CD4-positive, CD25-positive, alpha-beta regulatory T cell (primary cell): Measurements from ENCODE around the gene GIPR. TPM values are rescaled to one million over a fixed set of nuclear protein-coding genes. Genes with fewer than 3 reads are reported as not detected.

Experiments
- ATAC-seq, 2 donors: fragments of 150-1000 bp; cut with Tn5 transposase; one replicate each; pipeline ENCODE4 v1.10.0; 2021; ENCODE audit warnings: low read depth in 2 of 2, moderate number of reproducible peaks in 2 of 2, moderate library complexity in 1 of 2
- DNase-seq, 3 donors: peaks; one replicate each; pipeline versions ENCODE4 v3.0.0 to v3.0.0-alpha.2; 2012 to 2022; ENCODE audit warnings: mixed read lengths in 1 of 3
- H3K27ac ChIP-seq: one replicate; pipeline ENCODE4 v1.7.0; 2013; ENCODE audit warnings: mild to moderate bottlenecking, low read length; ENCODE audit not compliant: insufficient read depth, poor library complexity, severe bottlenecking
- H3K27me3 ChIP-seq: one replicate; pipeline ENCODE4 v1.7.0; 2013; ENCODE audit warnings: low read length; ENCODE audit not compliant: control insufficient read depth, insufficient read depth
- H3K36me3 ChIP-seq: one replicate; pipeline ENCODE4 v1.7.0; 2013; ENCODE audit warnings: mild to moderate bottlenecking, low read length, moderate library complexity; ENCODE audit not compliant: control insufficient read depth, insufficient read depth
- H3K4me1 ChIP-seq: 2 replicates; pipeline ENCODE4 v1.7.0; 2013; ENCODE audit warnings: mild to moderate bottlenecking, low read length; ENCODE audit not compliant: insufficient read depth, control insufficient read depth, poor library complexity, severe bottlenecking
- H3K4me3 ChIP-seq: one replicate; pipeline ENCODE4 v1.7.0; 2013; ENCODE audit warnings: low read depth, mild to moderate bottlenecking, low read length, moderate library complexity
- H3K9me3 ChIP-seq, 2 experiments: 1 replicate in 1 of 2; 2 replicates in 1 of 2; pipeline ENCODE4 v1.7.0; 2013; ENCODE audit warnings: low read length in 2 of 2, mild to moderate bottlenecking in 1 of 2, moderate library complexity in 1 of 2; ENCODE audit not compliant: control insufficient read depth in 2 of 2
- H3K27ac Mint-ChIP-seq, 3 donors: one replicate each; pipeline ENCODE4 v1.8.0; 2020 to 2022; ENCODE audit warnings: mild to moderate bottlenecking in 3 of 3, mixed read lengths in 3 of 3, moderate library complexity in 2 of 3
- H3K27me3 Mint-ChIP-seq: one replicate; pipeline ENCODE4 v1.8.0; 2022; ENCODE audit warnings: mild to moderate bottlenecking, mixed read lengths
- H3K36me3 Mint-ChIP-seq: one replicate; pipeline ENCODE4 v1.8.0; 2020; ENCODE audit warnings: mixed read lengths
- H3K4me1 Mint-ChIP-seq, 4 donors: one replicate each; pipeline ENCODE4 v1.8.0; 2020 to 2022; ENCODE audit warnings: mixed read lengths in 4 of 4, mild to moderate bottlenecking in 1 of 4
- H3K4me3 Mint-ChIP-seq, 4 donors: one replicate each; pipeline ENCODE4 v1.8.0; 2020 to 2022; ENCODE audit warnings: mild to moderate bottlenecking in 4 of 4, mixed read lengths in 4 of 4, moderate library complexity in 3 of 4
- H3K9me3 Mint-ChIP-seq, 7 donors: one replicate each; pipeline ENCODE4 v1.8.0; 2020 to 2022; ENCODE audit warnings: mixed read lengths in 7 of 7, mild to moderate bottlenecking in 3 of 7, moderate library complexity in 2 of 7
- polyA plus RNA-seq, 4 donors: library from polyadenylated mRNA; unstranded; fragments of 300-500 nt; fragmentation: Illumina TruSeq; gene quantifications; one replicate each; pipeline ENCODE4 v1.2.3, GENCODE V29; 2021
- total RNA-seq: library from RNA; stranded (reverse); gene quantifications from one replicate; pipeline ENCODE4 v1.2.3, GENCODE V29; 2022

GIPR gene
- total and polyA plus RNA-seq, 5 donors from 2014 or later: 0.15 to 9.3 (median 0.18) TPM; not detected in 1

GRCh38 chr19:45705115-45705514 lies 37.1 kb downstream of the GIPR start:
- peaks cover 4% of the 10 kb centered on the region for H3K36me3 ChIP-seq
- H3K4me3 ChIP-seq: no peak overlapping the region
- Mint-ChIP-seq H3K4me3 (no peak overlapping the region), H3K9me3 (no peaks in the 10 kb centered on the region), H3K27me3 (no peaks in the 10 kb centered on the region), H3K36me3 (peaks cover 8% of the 10 kb centered on the region), H3K27ac (no peak overlapping the region), H3K4me1 (peaks cover 0 to 5% (median 3%) of the 10 kb centered on the region in 4 donors)
- H3K9me3 ChIP-seq: no peaks in the 10 kb centered on the region
- ATAC-seq (no peak), DNase-seq (no peak)
- H3K27me3 ChIP-seq: no peaks in the 10 kb centered on the region
- no peaks in the 10 kb centered on the region for H3K4me1 ChIP-seq
- H3K27ac ChIP-seq: no peak overlapping the region

GRCh38 chr19:45705710-45706415 lies 37.8 kb downstream of the GIPR start:
- H3K27ac ChIP-seq: no peak overlapping the region
- H3K4me1 ChIP-seq: no peaks in the 10 kb centered on the region
- DNase-seq (no peak), ATAC-seq (no peak)
- H3K9me3 ChIP-seq: no peaks in the 10 kb centered on the region
- H3K27me3 ChIP-seq: no peaks in the 10 kb centered on the region
- H3K4me1 Mint-ChIP-seq: peaks cover 0 to 10% (median 7%) of the 10 kb centered on the region in 4 donors
- peaks cover under 1% of the 10 kb centered on the region for H3K27me3 Mint-ChIP-seq
- peaks cover 14% of the 10 kb centered on the region for H3K36me3 Mint-ChIP-seq
- no peak overlapping the region for H3K4me3 Mint-ChIP-seq
- no peak overlapping the region for H3K4me3 ChIP-seq
- peaks cover 4% of the 10 kb centered on the region for H3K36me3 ChIP-seq
- H3K27ac Mint-ChIP-seq: no peak overlapping the region
- H3K9me3 Mint-ChIP-seq: no peaks in the 10 kb centered on the region

- H3K4me1 Mint-ChIP-seq: peaks cover 5 to 30% (median 18%) of the 10 kb centered on the region in 4 donors
Observed at GRCh38 chr19:45710356-45711130, 42.5 kb downstream of the GIPR start.

GRCh38 chr19:45711851-45712698 lies 44.1 kb downstream of the GIPR start:
- Histone ChIP-seq H3K9me3 (no peaks in the 10 kb centered on the region), H3K27ac (no peak overlapping the region), H3K36me3 (peaks cover 4% of the 10 kb centered on the region), H3K27me3 (no peaks in the 10 kb centered on the region), H3K4me1 (peaks cover 9% of the 10 kb centered on the region), H3K4me3 (no peak overlapping the region)
- H3K27ac Mint-ChIP-seq: no peak overlapping the region
- ATAC-seq (no peak), DNase-seq (no peak)
- no peaks in the 10 kb centered on the region for H3K9me3 Mint-ChIP-seq
- peaks cover 5% of the 10 kb centered on the region for H3K27me3 Mint-ChIP-seq
- peaks cover 9% of the 10 kb centered on the region for H3K36me3 Mint-ChIP-seq
- no peak overlapping the region for H3K4me3 Mint-ChIP-seq
- peaks cover 14 to 45% (median 29%) of the 10 kb centered on the region in 4 donors for H3K4me1 Mint-ChIP-seq

More at GRCh38 chr19:45710356-45711130, 42.5 kb downstream of the GIPR start:
- Mint-ChIP-seq H3K27ac (peak overlapping the region in 1 of 3 donors; percentile 23), H3K4me3 (peak overlapping the region in 2 of 4 donors; percentile 63), H3K27me3 (peaks cover 5% of the 10 kb centered on the region), H3K36me3 (peaks cover 9% of the 10 kb centered on the region), H3K9me3 (no peaks in the 10 kb centered on the region)
- Histone ChIP-seq H3K36me3 (peaks cover 4% of the 10 kb centered on the region), H3K4me3 (no peak overlapping the region), H3K4me1 (no peaks in the 10 kb centered on the region), H3K27me3 (no peaks in the 10 kb centered on the region), H3K27ac (no peak overlapping the region), H3K9me3 (no peaks in the 10 kb centered on the region)
- ATAC-seq: no peak
- DNase-seq: no peak

- no peak for ATAC-seq
- H3K4me1 Mint-ChIP-seq: peaks cover 14 to 51% (median 32%) of the 10 kb centered on the region in 4 donors
- H3K27me3 Mint-ChIP-seq: peaks cover 5% of the 10 kb centered on the region
- H3K36me3 Mint-ChIP-seq: peaks cover 9% of the 10 kb centered on the region
- Histone ChIP-seq H3K27ac (no peak overlapping the region), H3K4me3 (no peak overlapping the region), H3K36me3 (peaks cover 4% of the 10 kb centered on the region), H3K9me3 (no peaks in the 10 kb centered on the region), H3K27me3 (no peaks in the 10 kb centered on the region), H3K4me1 (peaks cover 12% of the 10 kb centered on the region)
- no peak for DNase-seq
- no peak overlapping the region for H3K4me3 Mint-ChIP-seq
- no peaks in the 10 kb centered on the region for H3K9me3 Mint-ChIP-seq
- H3K27ac Mint-ChIP-seq: no peak overlapping the region
Observed at GRCh38 chr19:45712699-45713067, 44.7 kb downstream of the GIPR start.

GRCh38 chr19:45713141-45713540 lies 45.1 kb downstream of the GIPR start:
- Mint-ChIP-seq H3K36me3 (peaks cover 9% of the 10 kb centered on the region), H3K4me1 (peaks cover 14 to 56% (median 34%) of the 10 kb centered on the region in 4 donors), H3K9me3 (no peaks in the 10 kb centered on the region), H3K27me3 (peaks cover 5% of the 10 kb centered on the region), H3K27ac (peak overlapping the region in 1 of 3 donors; percentile 20), H3K4me3 (no peak overlapping the region)
- Histone ChIP-seq H3K36me3 (peaks cover 4% of the 10 kb centered on the region), H3K27me3 (no peaks in the 10 kb centered on the region), H3K4me1 (peaks cover 17% of the 10 kb centered on the region), H3K27ac (no peak overlapping the region), H3K9me3 (no peaks in the 10 kb centered on the region), H3K4me3 (no peak overlapping the region)
- DNase-seq (no peak), ATAC-seq (no peak)

GRCh38 chr19:45715139-45715538 lies 47.1 kb downstream of the GIPR start:
- no peak overlapping the region for H3K27ac ChIP-seq
- no peaks in the 10 kb centered on the region for H3K27me3 ChIP-seq
- DNase-seq: no peak
- Mint-ChIP-seq H3K4me3 (peak overlapping the region; percentile 91 to 99 (median 94)), H3K27ac (peak overlapping the region in 1 of 3 donors; percentile 28), H3K27me3 (peaks cover 5% of the 10 kb centered on the region), H3K36me3 (peaks cover 17% of the 10 kb centered on the region), H3K4me1 (peaks cover 14 to 65% (median 37%) of the 10 kb centered on the region in 4 donors), H3K9me3 (no peaks in the 10 kb centered on the region)
- H3K4me3 ChIP-seq: no peak overlapping the region
- no peaks in the 10 kb centered on the region for H3K9me3 ChIP-seq
- no peak for ATAC-seq
- peaks cover 6% of the 10 kb centered on the region for H3K36me3 ChIP-seq
- H3K4me1 ChIP-seq: peaks cover 21% of the 10 kb centered on the region
